Ecto neural progenitor cell (in vitro differentiated cells): ENCODE results near the gene KANK2.
"Not testable (repeated sequence)": the region's sequence is repeated elsewhere in the genome, so short reads cannot be mapped to it uniquely, and the experiment has no call there.

Experiments used
- DNase-seq: peaks from one replicate; pipeline ENCODE4 v3.0.0-alpha.2; 2018; ENCODE audit warnings: low spot score

Gene KANK2

GRCh38 chr19:11196406-11197287, 698 bp downstream of the KANK2 start:
- peak; percentile 64 for DNase-seq

GRCh38 chr19:11195681-11196080, 1.7 kb downstream of the KANK2 start:
- no peak for DNase-seq

GRCh38 chr19:11194656-11195558, 2.4 kb downstream of the KANK2 start:
- DNase-seq = no peak

GRCh38 chr19:11194173-11194572, 3.2 kb downstream of the KANK2 start:
- no peak for DNase-seq

- DNase-seq = no peak
Observed at GRCh38 chr19:11192957-11193939, 4.1 kb downstream of the KANK2 start.

GRCh38 chr19:11191934-11192333, 5.4 kb downstream of the KANK2 start:
- no peak for DNase-seq

GRCh38 chr19:11191273-11191755, 6.0 kb downstream of the KANK2 start:
- no peak for DNase-seq

GRCh38 chr19:11190501-11190900, 6.8 kb downstream of the KANK2 start:
- DNase-seq = no peak

GRCh38 chr19:11187441-11187840, 9.9 kb downstream of the KANK2 start:
- no peak for DNase-seq

- no peak for DNase-seq
Observed at GRCh38 chr19:11182994-11183393, 14.4 kb downstream of the KANK2 start.

- DNase-seq = no peak
Observed at GRCh38 chr19:11181488-11181887, 15.9 kb downstream of the KANK2 start.

- not testable (repeated sequence) for DNase-seq
Observed at GRCh38 chr19:11180975-11181374, 16.4 kb downstream of the KANK2 start.

GRCh38 chr19:11180346-11180745, 17.0 kb downstream of the KANK2 start:
- DNase-seq = no peak

GRCh38 chr19:11179716-11180297, 17.5 kb downstream of the KANK2 start:
- DNase-seq = no peak

- DNase-seq = not testable (repeated sequence)
Observed at GRCh38 chr19:11179145-11179465, 18.2 kb downstream of the KANK2 start.

- DNase-seq = no peak
Observed at GRCh38 chr19:11177592-11177991, 19.8 kb downstream of the KANK2 start.

GRCh38 chr19:11176466-11177193, 20.7 kb downstream of the KANK2 start:
- no peak for DNase-seq

- no peak for DNase-seq
Observed at GRCh38 chr19:11175920-11176319, 21.4 kb downstream of the KANK2 start.

GRCh38 chr19:11174336-11174735, 23.0 kb downstream of the KANK2 start:
- DNase-seq = no peak

- no peak for DNase-seq
Observed at GRCh38 chr19:11173516-11174155, 23.7 kb downstream of the KANK2 start.
